PFSK-1 (cell line): ENCODE results near the gene TFRC.

Experiments
- FOXP2 ChIP-seq: optimal IDR thresholded peaks from 2 replicates; pipeline ENCODE3; 2011; ENCODE audit warnings: borderline replicate concordance, control low read depth, inconsistent platforms; ENCODE audit not compliant: insufficient read depth; ENCODE audit errors: extremely low read length, extremely low read depth
- POLR2AphosphoS5 ChIP-seq: IDR thresholded peaks from 2 replicates; pipeline ENCODE4 v1.6.1; 2012; ENCODE audit warnings: low read depth, mild to moderate bottlenecking, control low read depth, low read length, moderate library complexity
- REST ChIP-seq, 2 experiments: IDR thresholded peaks; 2 replicates each; pipeline versions ENCODE4 v1.6.1 to v1.8.0; 2011 to 2012; ENCODE audit warnings: low read depth in 2 of 2, low read length in 2 of 2, control low read depth in 1 of 2, inconsistent platforms in 1 of 2, mild to moderate bottlenecking in 1 of 2, moderate library complexity in 1 of 2; ENCODE audit not compliant: insufficient read depth in 1 of 2
- SIN3A ChIP-seq: IDR thresholded peaks from 2 replicates; pipeline ENCODE4 v1.6.1; 2012; ENCODE audit warnings: mild to moderate bottlenecking, low read length, moderate library complexity, borderline replicate concordance; ENCODE audit not compliant: insufficient read depth
- TAF1 ChIP-seq: IDR thresholded peaks from 2 replicates; pipeline ENCODE4 v1.6.1; 2012; ENCODE audit warnings: low read length, control low read depth, borderline replicate concordance; ENCODE audit not compliant: insufficient read depth

TFRC gene

GRCh38 chr3:196039359-196039758 lies 42.5 kb downstream of the TFRC start:
- TF ChIP-seq SIN3A: no peak
- no peak for TF ChIP-seq POLR2AphosphoS5
- TF ChIP-seq FOXP2: no peak
- no peak for TF ChIP-seq TAF1
- no peak for TF ChIP-seq REST (IDR thresholded peaks at IDR 0.05; ENCODE audit: insufficient read depth in 1 of 2, low read depth in 2 of 2, low read length in 2 of 2)

- TF ChIP-seq FOXP2: no peak
- TF ChIP-seq POLR2AphosphoS5: no peak
- TF ChIP-seq TAF1: no peak
- TF ChIP-seq REST (IDR thresholded peaks at IDR 0.05; ENCODE audit: insufficient read depth in 1 of 2, low read depth in 2 of 2, low read length in 2 of 2): no peak
- no peak for TF ChIP-seq SIN3A
Observed at GRCh38 chr3:196024968-196025367, 56.9 kb downstream of the TFRC start.

GRCh38 chr3:196023947-196024346 lies 57.9 kb downstream of the TFRC start:
- TF ChIP-seq TAF1: no peak
- no peak for TF ChIP-seq POLR2AphosphoS5
- TF ChIP-seq REST (IDR thresholded peaks at IDR 0.05; ENCODE audit: insufficient read depth in 1 of 2, low read depth in 2 of 2, low read length in 2 of 2): no peak
- TF ChIP-seq FOXP2: no peak
- TF ChIP-seq SIN3A: no peak

- no peak for TF ChIP-seq REST (IDR thresholded peaks at IDR 0.05; ENCODE audit: insufficient read depth in 1 of 2, low read depth in 2 of 2, low read length in 2 of 2)
- no peak for TF ChIP-seq TAF1
- TF ChIP-seq FOXP2: no peak
- TF ChIP-seq SIN3A: no peak
- no peak for TF ChIP-seq POLR2AphosphoS5
Observed at GRCh38 chr3:196020373-196020772, 61.5 kb downstream of the TFRC start.

GRCh38 chr3:196016485-196016884 lies 65.4 kb downstream of the TFRC start:
- TF ChIP-seq SIN3A (no peak), FOXP2 (no peak), TAF1 (no peak), POLR2AphosphoS5 (no peak), REST (IDR thresholded peaks at IDR 0.05; ENCODE audit: insufficient read depth in 1 of 2, low read depth in 2 of 2, low read length in 2 of 2) (no peak)
